ENCODE data around the gene CDC20B. TPM values are rescaled to one million over a fixed set of nuclear protein-coding genes. Genes with fewer than 3 reads are reported as not detected.

The CDC20B gene
- total and polyA plus RNA-seq, 10 donors, result not detected

- TF ChIP-seq CTCF (IDR thresholded peaks at IDR 0.05 in 8 of 11, conservative IDR thresholded peaks at IDR 0.05 in 3 of 11), result no peak
- no peak for TF ChIP-seq POLR2A (IDR thresholded peaks at IDR 0.05)
- no peak for TF ChIP-seq POLR2AphosphoS5 (IDR thresholded peaks at IDR 0.05)
- H3K4me1 ChIP-seq, result peaks cover 20 to 38% (median 31%) of the 10 kb centered on the region in 6 donors
- no peak for DNase-seq
- peaks cover 3 to 100% (median 72%) of the 10 kb centered on the region in 7 donors for H3K27me3 ChIP-seq (replicated peaks in 1 of 7)
- no peaks in the 10 kb centered on the region for H3K9me3 ChIP-seq
- no peaks in the 10 kb centered on the region for H3K36me3 ChIP-seq
- 3 to 9% (median 7%) methylated on average over 2 of the region's 2 CpGs for WGBS, 5 donors
- peak overlapping the region in 1 of 8 donors; percentile 59 for H3K4me3 ChIP-seq
- intact Hi-C loops (cut with DNase I; ENCODE audit: low total_unique reads), result loop anchor here (10.0 kb wide), 1 partner anchor 48 kb away; the partner anchor contains the start of gene MCIDAS
- H3K27ac ChIP-seq, result no peak overlapping the region
Observed at GRCh38 chr5:55177078-55177477, 4.1 kb upstream of the CDC20B start.

GRCh38 chr5:55176176-55176818, 3.3 kb upstream of the CDC20B start:
- peak overlapping the region in 6 of 8 donors; percentile 4 to 59 (median 19) for H3K4me3 ChIP-seq
- peak; percentile 74 for DNase-seq

GRCh38 chr5:55175781-55176175, 2.8 kb upstream of the CDC20B start:
- intact Hi-C loops (cut with DNase I; ENCODE audit: low total_unique reads), result loop anchor here (10.0 kb wide), 1 partner anchor 49 kb away; the partner anchor contains the start of gene MCIDAS

More at GRCh38 chr5:55176176-55176818, 3.3 kb upstream of the CDC20B start:
- 1 to 4% (median 2%) methylated on average over 28 to 44 of the region's 44 CpGs for WGBS, 5 donors
- Histone ChIP-seq H3K27me3 (replicated peaks in 1 of 7) (peaks cover 3 to 99% (median 77%) of the 10 kb centered on the region in 7 donors), H3K27ac (no peak overlapping the region), H3K36me3 (no peaks in the 10 kb centered on the region), H3K9me3 (no peaks in the 10 kb centered on the region), H3K4me1 (peaks cover 20 to 42% (median 33%) of the 10 kb centered on the region in 6 donors)
- intact Hi-C loops (cut with DNase I; ENCODE audit: low total_unique reads), result loop anchor here (10.0 kb wide), 1 partner anchor 49 kb away; the partner anchor contains the start of gene MCIDAS
- TF ChIP-seq POLR2A (IDR thresholded peaks at IDR 0.05) (no peak), CTCF (IDR thresholded peaks at IDR 0.05 in 8 of 11, conservative IDR thresholded peaks at IDR 0.05 in 3 of 11) (peak in 5 of 11 experiments; percentile 18 to 46 (median 23)), POLR2AphosphoS5 (IDR thresholded peaks at IDR 0.05) (peak in 2 of 3 donors; percentile 36 to 43)

More at GRCh38 chr5:55175781-55176175, 2.8 kb upstream of the CDC20B start:
- Histone ChIP-seq H3K27ac (no peak overlapping the region), H3K27me3 (replicated peaks in 1 of 7) (peaks cover 3 to 99% (median 80%) of the 10 kb centered on the region in 7 donors), H3K9me3 (no peaks in the 10 kb centered on the region), H3K4me3 (peak overlapping the region in 1 of 8 donors; percentile 59), H3K4me1 (peaks cover 20 to 42% (median 33%) of the 10 kb centered on the region in 6 donors), H3K36me3 (no peaks in the 10 kb centered on the region)
- TF ChIP-seq POLR2AphosphoS5 (IDR thresholded peaks at IDR 0.05) (no peak), POLR2A (IDR thresholded peaks at IDR 0.05) (no peak), CTCF (IDR thresholded peaks at IDR 0.05 in 8 of 11, conservative IDR thresholded peaks at IDR 0.05 in 3 of 11) (no peak)
- DNase-seq, result no peak
- 10 to 16% (median 14%) methylated on average over 7 of the region's 7 CpGs for WGBS, 5 donors

All from spleen (tissue), 11 donors.